Measurements from ENCODE around the gene CCDC88A. TPM values are rescaled to one million over a fixed set of nuclear protein-coding genes. Genes with fewer than 3 reads are reported as not detected.
"Not testable (repeated sequence)": the region's sequence is repeated elsewhere in the genome, so short reads cannot be mapped to it uniquely, and the experiment has no call there.

The CCDC88A gene
- total and polyA plus RNA-seq, 2 donors (not counting 1 experiment from before 2014, with no cell fraction given): 40.8 to 56.5 TPM

DNA sequence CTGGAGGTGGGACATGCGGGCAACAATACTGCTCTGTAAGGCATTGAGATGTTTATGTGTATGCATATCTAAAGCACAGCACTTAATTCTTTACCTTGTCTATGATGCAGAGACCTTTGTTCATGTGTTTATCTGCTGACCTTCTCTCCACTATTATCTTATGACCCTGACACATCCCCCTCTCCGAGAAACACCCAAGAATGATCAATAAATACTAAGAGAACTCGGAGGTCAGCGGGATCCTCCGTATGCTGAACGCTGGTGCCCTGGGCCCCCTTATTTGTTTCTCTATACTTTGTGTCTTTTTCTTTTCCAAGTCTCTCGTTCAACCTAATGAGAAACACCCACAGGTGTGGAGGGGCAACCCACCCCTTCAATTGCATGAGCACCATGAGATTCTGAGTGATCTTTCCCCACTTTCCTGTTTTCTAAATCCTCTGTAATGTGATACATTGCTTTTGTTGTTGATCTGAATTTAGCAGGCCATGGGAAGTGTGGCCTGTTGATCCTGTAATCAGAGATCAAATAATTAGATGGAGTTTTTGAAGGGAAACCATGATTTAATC, 139.7 kb downstream of the CCDC88A start:
- H3K4me2 ChIP-seq (ENCODE audit: extremely low read depth, insufficient read depth, low read length); H3K9ac ChIP-seq (ENCODE audit: insufficient read depth, low read length); H3K27ac ChIP-seq (ENCODE audit: insufficient read depth, low read length); H3K4me1 ChIP-seq (ENCODE audit: control insufficient read depth, extremely low read depth, insufficient read depth, low read length); H3K36me3 ChIP-seq (ENCODE audit: control insufficient read depth, insufficient read depth, low read length); H3K27me3 ChIP-seq (ENCODE audit: control insufficient read depth, insufficient read depth, low read length); H3K9me3 ChIP-seq (ENCODE audit: control insufficient read depth, insufficient read depth, low read depth, low read length); DNase-seq (ENCODE audit: low read depth in 2 of 2); H4K20me1 ChIP-seq (ENCODE audit: control insufficient read depth, extremely low read depth, insufficient read depth, low read length); H3K4me3 ChIP-seq (replicated peaks in 1 of 4; ENCODE audit: control extremely low read depth in 1 of 4, insufficient read depth in 1 of 4, low read depth in 3 of 4, low read length in 4 of 4); H3K79me2 ChIP-seq (ENCODE audit: control insufficient read depth, insufficient read depth, low read length); H2AFZ ChIP-seq (ENCODE audit: low read length): not testable (repeated sequence)

DNA sequence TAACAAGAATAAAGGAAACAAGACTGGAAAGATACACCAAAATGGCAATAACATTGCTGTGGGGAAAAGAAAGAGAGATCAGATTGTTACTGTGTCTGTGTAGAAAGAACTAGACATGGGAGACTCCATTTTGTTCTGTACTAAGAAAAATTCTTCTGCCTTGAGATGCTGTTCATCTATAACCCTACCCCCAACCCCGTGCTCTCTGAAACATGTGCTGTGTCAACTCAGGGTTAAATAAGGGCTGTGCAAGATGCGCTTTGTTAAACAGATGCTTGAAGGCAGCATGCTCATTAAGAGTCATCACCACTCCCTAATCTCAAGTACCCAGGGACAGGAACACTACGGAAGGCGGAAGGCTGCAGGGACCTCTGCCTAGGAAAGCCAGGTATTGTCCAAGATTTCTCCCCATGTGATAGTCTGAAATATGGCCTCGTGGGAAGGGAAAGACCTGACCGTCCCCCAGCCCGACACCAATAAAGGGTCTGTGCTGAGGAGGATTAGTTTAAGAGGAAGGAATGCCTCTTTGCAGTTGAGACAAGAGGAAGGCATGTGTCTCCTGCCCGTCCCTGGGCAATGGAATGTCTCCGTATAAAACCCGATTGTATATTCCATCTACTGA, 140.3 kb downstream of the CCDC88A start:
- not testable (repeated sequence) for H3K27ac ChIP-seq (ENCODE audit: insufficient read depth, low read length); H3K36me3 ChIP-seq (ENCODE audit: control insufficient read depth, insufficient read depth, low read length); H3K79me2 ChIP-seq (ENCODE audit: control insufficient read depth, insufficient read depth, low read length); H3K9me3 ChIP-seq (ENCODE audit: control insufficient read depth, insufficient read depth, low read depth, low read length); H2AFZ ChIP-seq (ENCODE audit: low read length); DNase-seq (ENCODE audit: low read depth in 2 of 2); H3K4me2 ChIP-seq (ENCODE audit: extremely low read depth, insufficient read depth, low read length); H4K20me1 ChIP-seq (ENCODE audit: control insufficient read depth, extremely low read depth, insufficient read depth, low read length); H3K9ac ChIP-seq (ENCODE audit: insufficient read depth, low read length); H3K27me3 ChIP-seq (ENCODE audit: control insufficient read depth, insufficient read depth, low read length); H3K4me3 ChIP-seq (replicated peaks in 1 of 4; ENCODE audit: control extremely low read depth in 1 of 4, insufficient read depth in 1 of 4, low read depth in 3 of 4, low read length in 4 of 4); H3K4me1 ChIP-seq (ENCODE audit: control insufficient read depth, extremely low read depth, insufficient read depth, low read length)

DNA sequence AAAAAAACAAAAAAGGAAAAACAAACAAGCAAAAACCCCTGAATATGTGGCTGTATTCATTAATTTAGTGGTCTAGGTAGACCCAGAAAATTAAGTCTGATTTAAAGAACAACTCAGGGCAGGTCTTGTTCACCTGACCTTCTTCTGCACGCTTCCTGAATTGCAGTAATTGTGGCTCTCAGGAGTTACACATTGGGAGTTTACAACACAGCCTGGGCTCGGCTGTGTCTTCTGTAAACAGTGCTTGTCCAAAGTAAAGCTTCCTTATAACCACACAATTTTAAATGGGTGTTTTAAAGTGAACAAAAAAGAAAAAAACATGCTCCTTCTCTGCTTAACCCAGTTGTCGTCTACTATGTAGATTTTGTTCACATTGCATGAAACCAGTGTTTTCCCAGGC, 142.3 kb downstream of the CCDC88A start:
- Histone ChIP-seq H3K79me2 (ENCODE audit: control insufficient read depth, insufficient read depth, low read length) (no peaks in the 10 kb centered on the region), H2AFZ (ENCODE audit: low read length) (no peak overlapping the region), H4K20me1 (ENCODE audit: control insufficient read depth, extremely low read depth, insufficient read depth, low read length) (no peaks in the 10 kb centered on the region), H3K4me3 (replicated peaks in 1 of 4; ENCODE audit: control extremely low read depth in 1 of 4, insufficient read depth in 1 of 4, low read depth in 3 of 4, low read length in 4 of 4) (no peak overlapping the region), H3K4me2 (ENCODE audit: extremely low read depth, insufficient read depth, low read length) (no peak overlapping the region), H3K27ac (ENCODE audit: insufficient read depth, low read length) (no peak overlapping the region), H3K9ac (ENCODE audit: insufficient read depth, low read length) (no peak overlapping the region), H3K27me3 (ENCODE audit: control insufficient read depth, insufficient read depth, low read length) (no peaks in the 10 kb centered on the region), H3K36me3 (ENCODE audit: control insufficient read depth, insufficient read depth, low read length) (no peaks in the 10 kb centered on the region), H3K4me1 (ENCODE audit: control insufficient read depth, extremely low read depth, insufficient read depth, low read length) (no peaks in the 10 kb centered on the region), H3K9me3 (ENCODE audit: control insufficient read depth, insufficient read depth, low read depth, low read length) (no peaks in the 10 kb centered on the region)
- TF ChIP-seq, protein P1, sequence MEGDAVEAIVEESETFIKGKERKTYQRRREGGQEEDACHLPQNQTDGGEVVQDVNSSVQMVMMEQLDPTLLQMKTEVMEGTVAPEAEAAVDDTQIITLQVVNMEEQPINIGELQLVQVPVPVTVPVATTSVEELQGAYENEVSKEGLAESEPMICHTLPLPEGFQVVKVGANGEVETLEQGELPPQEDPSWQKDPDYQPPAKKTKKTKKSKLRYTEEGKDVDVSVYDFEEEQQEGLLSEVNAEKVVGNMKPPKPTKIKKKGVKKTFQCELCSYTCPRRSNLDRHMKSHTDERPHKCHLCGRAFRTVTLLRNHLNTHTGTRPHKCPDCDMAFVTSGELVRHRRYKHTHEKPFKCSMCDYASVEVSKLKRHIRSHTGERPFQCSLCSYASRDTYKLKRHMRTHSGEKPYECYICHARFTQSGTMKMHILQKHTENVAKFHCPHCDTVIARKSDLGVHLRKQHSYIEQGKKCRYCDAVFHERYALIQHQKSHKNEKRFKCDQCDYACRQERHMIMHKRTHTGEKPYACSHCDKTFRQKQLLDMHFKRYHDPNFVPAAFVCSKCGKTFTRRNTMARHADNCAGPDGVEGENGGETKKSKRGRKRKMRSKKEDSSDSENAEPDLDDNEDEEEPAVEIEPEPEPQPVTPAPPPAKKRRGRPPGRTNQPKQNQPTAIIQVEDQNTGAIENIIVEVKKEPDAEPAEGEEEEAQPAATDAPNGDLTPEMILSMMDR (conservative IDR thresholded peaks at IDR 0.05 in 1 of 2, IDR thresholded peaks at IDR 0.05 in 1 of 2; ENCODE audit: low read depth in 1 of 2, low read length in 2 of 2): no peak
- no peak for TF ChIP-seq EZH2 (IDR thresholded peaks at IDR 0.05; ENCODE audit: low read length, missing control alignments)
- DNase-seq (ENCODE audit: low read depth in 2 of 2): no peak

DNA sequence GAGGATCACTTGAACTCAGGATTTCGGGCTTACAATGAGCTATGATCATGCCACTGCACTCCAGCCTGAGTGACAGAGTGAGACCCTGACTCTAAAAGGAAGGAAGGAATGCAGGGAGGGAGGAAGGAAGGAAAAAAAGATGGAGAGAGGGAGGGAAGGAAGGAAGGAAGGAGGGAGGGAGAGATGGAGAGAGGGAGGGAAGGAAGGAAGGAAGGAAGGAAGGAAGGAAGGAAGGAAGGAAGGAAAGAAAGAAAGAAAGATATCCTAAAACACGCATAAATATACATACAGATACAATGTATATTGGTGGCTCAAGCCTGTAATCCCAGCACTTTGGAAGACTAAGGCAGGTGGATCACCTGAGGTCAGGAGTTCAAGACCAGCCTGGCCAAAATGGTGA, 145.3 kb downstream of the CCDC88A start:
- not testable (repeated sequence) for H3K4me1 ChIP-seq (ENCODE audit: control insufficient read depth, extremely low read depth, insufficient read depth, low read length); H3K27me3 ChIP-seq (ENCODE audit: control insufficient read depth, insufficient read depth, low read length); DNase-seq (ENCODE audit: low read depth in 2 of 2); H3K4me2 ChIP-seq (ENCODE audit: extremely low read depth, insufficient read depth, low read length); H3K9me3 ChIP-seq (ENCODE audit: control insufficient read depth, insufficient read depth, low read depth, low read length); H3K36me3 ChIP-seq (ENCODE audit: control insufficient read depth, insufficient read depth, low read length); H3K79me2 ChIP-seq (ENCODE audit: control insufficient read depth, insufficient read depth, low read length); H3K27ac ChIP-seq (ENCODE audit: insufficient read depth, low read length); H3K4me3 ChIP-seq (replicated peaks in 1 of 4; ENCODE audit: control extremely low read depth in 1 of 4, insufficient read depth in 1 of 4, low read depth in 3 of 4, low read length in 4 of 4); H4K20me1 ChIP-seq (ENCODE audit: control insufficient read depth, extremely low read depth, insufficient read depth, low read length); H2AFZ ChIP-seq (ENCODE audit: low read length); H3K9ac ChIP-seq (ENCODE audit: insufficient read depth, low read length)

All from fibroblast of lung (primary cell).